Naive thymus-derived CD4-positive, alpha-beta T cell (primary cell): ENCODE data around the gene GNG7. TPM values are rescaled to one million over a fixed set of nuclear protein-coding genes. Genes with fewer than 3 reads are reported as not detected.

ENCODE experiments used
- ATAC-seq: fragments of 150-1000 bp; cut with Tn5 transposase; 2 replicates; pipeline ENCODE4 v1.10.0; 2021; ENCODE audit warnings: mild to moderate bottlenecking, moderate library complexity
- CTCF ChIA-PET: fragments of 350-600 bp; sonication (Branson Sonifier 250); formaldehyde crosslinking; loops from one replicate; lab custom pipeline; 2021; ENCODE audit warnings: antibody characterized with exemption; lab: Charles Lee
- POLR2A ChIA-PET: fragments of 350-600 bp; sonication (Branson Sonifier 250); formaldehyde crosslinking; loops from one replicate; lab custom pipeline; 2021; ENCODE audit warnings: antibody characterized with exemption, inconsistent platforms; lab: Charles Lee
- DNase-seq, 9 donors: peaks; one replicate each; pipeline versions ENCODE4 v3.0.0 to v3.0.0-alpha.2; 2020 to 2022; ENCODE audit warnings: mixed read lengths in 1 of 9
- H3K27ac ChIP-seq: one replicate; pipeline ENCODE4 v1.7.0; 2013; ENCODE audit warnings: mild to moderate bottlenecking, low read depth, low read length, moderate library complexity
- H3K27me3 ChIP-seq, 2 donors: one replicate each; pipeline ENCODE4 v1.7.0; 2013; ENCODE audit warnings: low read length in 2 of 2, mild to moderate bottlenecking in 2 of 2, moderate library complexity in 2 of 2; ENCODE audit not compliant: control insufficient read depth in 2 of 2, insufficient read depth in 2 of 2
- H3K36me3 ChIP-seq, 3 experiments: 1 replicate in 2 of 3; 2 replicates in 1 of 3; pipeline ENCODE4 v1.7.0; 2013; ENCODE audit warnings: low read length in 3 of 3, mild to moderate bottlenecking in 3 of 3, moderate library complexity in 1 of 3; ENCODE audit not compliant: insufficient read depth in 3 of 3, control insufficient read depth in 2 of 3
- H3K4me1 ChIP-seq, 2 donors: one replicate each; pipeline ENCODE4 v1.7.0; 2013; ENCODE audit warnings: low read length in 2 of 2, mild to moderate bottlenecking in 2 of 2, moderate library complexity in 1 of 2; ENCODE audit not compliant: control insufficient read depth in 2 of 2, insufficient read depth in 2 of 2
- H3K4me3 ChIP-seq: 2 replicates; pipeline ENCODE4 v1.7.0; 2013; ENCODE audit warnings: mild to moderate bottlenecking, low read length
- H3K9me3 ChIP-seq, 3 experiments: 1 replicate in 2 of 3; 2 replicates in 1 of 3; pipeline ENCODE4 v1.7.0; 2013; ENCODE audit warnings: low read length in 3 of 3; ENCODE audit not compliant: control insufficient read depth in 2 of 3
- H3K27ac Mint-ChIP-seq, 9 donors: one replicate each; pipeline ENCODE4 v1.8.0; 2020 to 2022; ENCODE audit warnings: mixed read lengths in 9 of 9, mild to moderate bottlenecking in 8 of 9, moderate library complexity in 5 of 9, inconsistent platforms in 2 of 9
- H3K27me3 Mint-ChIP-seq, 5 donors: one replicate each; pipeline ENCODE4 v1.8.0; 2021 to 2022; ENCODE audit warnings: mixed read lengths in 5 of 5, mild to moderate bottlenecking in 1 of 5
- H3K36me3 Mint-ChIP-seq, 5 donors: one replicate each; pipeline ENCODE4 v1.8.0; 2020 to 2022; ENCODE audit warnings: mixed read lengths in 5 of 5, mild to moderate bottlenecking in 3 of 5, inconsistent platforms in 1 of 5
- H3K4me1 Mint-ChIP-seq, 7 donors: one replicate each; pipeline ENCODE4 v1.8.0; 2020 to 2022; ENCODE audit warnings: mixed read lengths in 7 of 7, mild to moderate bottlenecking in 3 of 7, inconsistent platforms in 1 of 7
- H3K4me3 Mint-ChIP-seq, 10 donors: one replicate each; pipeline ENCODE4 v1.8.0; 2020 to 2022; ENCODE audit warnings: mild to moderate bottlenecking in 10 of 10, mixed read lengths in 10 of 10, moderate library complexity in 6 of 10, inconsistent platforms in 2 of 10
- H3K9me3 Mint-ChIP-seq, 11 donors: one replicate each; pipeline ENCODE4 v1.8.0; 2020 to 2022; ENCODE audit warnings: mixed read lengths in 11 of 11, mild to moderate bottlenecking in 4 of 11, inconsistent platforms in 1 of 11, moderate library complexity in 1 of 11
- intact Hi-C, 2 donors: fragments of 100-400 bp; cut with micrococcal nuclease; formaldehyde crosslinking; loops; one replicate each; pipeline ENCODE4 v1.15.1; 2023
- polyA plus RNA-seq, 2 donors: library from polyadenylated mRNA; unstranded; fragments of 300-500 nt; fragmentation: Illumina TruSeq; gene quantifications; one replicate each; pipeline ENCODE4 v1.2.3, GENCODE V29; 2021
- total RNA-seq, 6 experiments: library from RNA in 5 of 6; stranded (reverse) in 5 of 6; gene quantifications; 1 replicate in 5 of 6; 2 replicates in 1 of 6; pipeline ENCODE4 v1.2.3 and lab custom pipeline; 2021 to 2026

The GNG7 gene
- total and polyA plus RNA-seq, 7 experiments from 2014 or later = 0.31 to 6.8 (median 4.7) TPM

- peaks cover 6 to 11% of the 10 kb centered on the region in 2 donors for H3K4me1 ChIP-seq
- H3K9me3 ChIP-seq = no peaks in the 10 kb centered on the region
- CTCF ChIA-PET = interaction anchor here (0.6 kb wide), 1 partner anchor 82 kb away, joined by 3 read pairs; no protein-coding TSS in a partner anchor
- ATAC-seq (no peak), DNase-seq (no peak)
- Mint-ChIP-seq H3K36me3 (no peaks in the 10 kb centered on the region), H3K4me1 (peaks cover 0 to 31% (median 19%) of the 10 kb centered on the region in 7 donors), H3K9me3 (no peaks in the 10 kb centered on the region), H3K4me3 (no peak overlapping the region), H3K27ac (no peak overlapping the region), H3K27me3 (peaks cover 5 to 34% (median 9%) of the 10 kb centered on the region in 5 donors)
- no peaks in the 10 kb centered on the region for H3K27me3 ChIP-seq
- H3K4me3 ChIP-seq = no peak overlapping the region
- no peak overlapping the region for H3K27ac ChIP-seq
- intact Hi-C loops = loop anchor here in 1 of 2 donors (5.0 kb wide), 1 partner anchor 35 kb away; no protein-coding TSS in a partner anchor
- no peaks in the 10 kb centered on the region for H3K36me3 ChIP-seq
- POLR2A ChIA-PET = interaction anchor here (0.7 to 7.3 kb wide), 3 partner anchors 12 to 124 kb away, joined by 3 to 81 read pairs (median 3); partner anchors contain the start of gene GADD45B
Observed at GRCh38 chr19:2497186-2497585, 205.3 kb downstream of the GNG7 start.

- no peaks in the 10 kb centered on the region for H3K9me3 ChIP-seq
- H3K36me3 ChIP-seq = no peaks in the 10 kb centered on the region
- peak overlapping the region in 1 of 9 donors; percentile 29 for H3K27ac Mint-ChIP-seq
- ChIA-PET CTCF (interaction anchor here (0.6 kb wide), 1 partner anchor 11 kb away, joined by 3 read pairs; no protein-coding TSS in a partner anchor), POLR2A (interaction anchor here (1.2 to 7.3 kb wide), 2 partner anchors 9 to 19 kb away, joined by 4 to 81 read pairs; partner anchors contain the start of gene GADD45B)
- no peaks in the 10 kb centered on the region for H3K27me3 ChIP-seq
- H3K4me1 ChIP-seq = peaks cover 6 to 11% of the 10 kb centered on the region in 2 donors
- H3K27ac ChIP-seq = peak overlapping the region; percentile 69
- no peak for DNase-seq
- H3K9me3 Mint-ChIP-seq = no peaks in the 10 kb centered on the region
- peak overlapping the region; percentile 77 for H3K4me3 ChIP-seq
- peak overlapping the region; percentile 43 to 82 (median 64) for H3K4me3 Mint-ChIP-seq
- peaks cover 15 to 46% (median 17%) of the 10 kb centered on the region in 5 donors for H3K27me3 Mint-ChIP-seq
- ATAC-seq = no peak
- intact Hi-C loops = loop anchor here in 1 of 2 donors (5.0 kb wide), 1 partner anchor 37 kb away; no protein-coding TSS in a partner anchor
- peaks cover 0 to 33% (median 26%) of the 10 kb centered on the region in 7 donors for H3K4me1 Mint-ChIP-seq
- H3K36me3 Mint-ChIP-seq = no peaks in the 10 kb centered on the region
Observed at GRCh38 chr19:2495651-2496316, 206.7 kb downstream of the GNG7 start.

GRCh38 chr19:2495130-2495641 lies 207.3 kb downstream of the GNG7 start:
- Mint-ChIP-seq H3K4me1 (peaks cover 0 to 35% (median 26%) of the 10 kb centered on the region in 7 donors), H3K27ac (peak overlapping the region in 1 of 9 donors; percentile 19), H3K36me3 (no peaks in the 10 kb centered on the region), H3K27me3 (peaks cover 15 to 51% (median 20%) of the 10 kb centered on the region in 5 donors), H3K9me3 (no peaks in the 10 kb centered on the region), H3K4me3 (peak overlapping the region; percentile 47 to 87 (median 72))
- CTCF ChIA-PET = interaction anchor here (1.0 kb wide), 1 partner anchor 8 kb away, joined by 4 read pairs; no protein-coding TSS in a partner anchor
- Histone ChIP-seq H3K9me3 (no peaks in the 10 kb centered on the region), H3K4me3 (peak overlapping the region; percentile 77), H3K27ac (peak overlapping the region; percentile 69), H3K27me3 (no peaks in the 10 kb centered on the region), H3K36me3 (no peaks in the 10 kb centered on the region), H3K4me1 (peaks cover 6 to 11% of the 10 kb centered on the region in 2 donors)
- POLR2A ChIA-PET = interaction anchor here (1.2 to 7.3 kb wide), 3 partner anchors 8 to 18 kb away, joined by 4 to 81 read pairs (median 4); partner anchors contain the start of gene GADD45B
- intact Hi-C loops = loop anchor here in 1 of 2 donors (5.0 kb wide), 1 partner anchor 37 kb away; no protein-coding TSS in a partner anchor
- peak; percentile 75 for ATAC-seq
- peak in 1 of 9 donors; percentile 19 for DNase-seq

DNA sequence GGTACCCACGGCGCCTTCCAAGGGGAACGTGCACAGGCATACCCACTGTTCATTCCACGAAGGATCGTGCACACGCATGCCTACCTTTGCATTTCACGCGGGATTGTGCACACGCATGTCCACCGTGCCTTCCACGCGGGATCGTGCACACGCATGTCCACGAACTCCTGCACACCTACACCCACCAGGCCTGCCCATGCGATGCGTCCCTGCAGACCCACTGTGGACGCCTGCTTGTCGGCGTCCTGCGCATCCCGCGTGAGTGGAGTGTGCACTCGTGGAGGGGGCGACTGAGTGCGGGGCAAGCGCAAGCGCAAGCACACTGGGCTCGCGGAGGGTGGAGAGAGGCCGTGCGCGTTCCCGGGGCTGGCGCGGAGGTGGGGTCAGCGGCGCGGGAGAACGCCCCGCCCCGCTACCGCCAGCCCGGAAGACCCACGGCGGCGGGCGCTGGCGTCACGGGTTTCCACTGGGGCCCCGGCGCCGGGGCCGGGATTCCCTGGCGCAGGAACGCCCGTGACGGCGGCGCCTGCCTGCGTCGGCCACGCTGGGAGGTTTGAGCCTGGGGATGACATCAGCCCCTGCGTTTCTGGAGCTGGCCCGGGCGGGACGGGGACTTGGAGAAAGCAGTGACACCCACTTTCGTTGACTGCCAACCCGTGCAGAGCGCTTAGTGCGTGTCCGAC lies 207.9 kb downstream of the GNG7 start:
- ChIA-PET CTCF (interaction anchor here (1.0 kb wide), 1 partner anchor 9 kb away, joined by 4 read pairs; no protein-coding TSS in a partner anchor), POLR2A (interaction anchor here (1.2 to 7.3 kb wide), 3 partner anchors 9 to 17 kb away, joined by 4 to 81 read pairs (median 4); partner anchors contain the start of gene GADD45B)
- Mint-ChIP-seq H3K27me3 (peaks cover 20 to 52% (median 24%) of the 10 kb centered on the region in 5 donors), H3K4me3 (peak overlapping the region; percentile 67 to 87 (median 77)), H3K9me3 (no peaks in the 10 kb centered on the region), H3K27ac (peak overlapping the region in 4 of 9 donors; percentile 19 to 65 (median 43)), H3K4me1 (peaks cover 4 to 38% (median 30%) of the 10 kb centered on the region in 7 donors), H3K36me3 (no peaks in the 10 kb centered on the region)
- peak; percentile 73 for ATAC-seq
- peak overlapping the region; percentile 69 for H3K27ac ChIP-seq
- H3K36me3 ChIP-seq = no peaks in the 10 kb centered on the region
- H3K9me3 ChIP-seq = no peaks in the 10 kb centered on the region
- peak in 8 of 9 donors; percentile 22 to 75 (median 33) for DNase-seq
- H3K27me3 ChIP-seq = peaks cover 2 to 4% of the 10 kb centered on the region in 2 donors
- intact Hi-C loops = loop anchor here (1.0 to 5.0 kb wide), 2 partner anchors 16 to 38 kb away; no protein-coding TSS in a partner anchor
- peaks cover 7 to 14% of the 10 kb centered on the region in 2 donors for H3K4me1 ChIP-seq
- H3K4me3 ChIP-seq = peak overlapping the region; percentile 77

DNA sequence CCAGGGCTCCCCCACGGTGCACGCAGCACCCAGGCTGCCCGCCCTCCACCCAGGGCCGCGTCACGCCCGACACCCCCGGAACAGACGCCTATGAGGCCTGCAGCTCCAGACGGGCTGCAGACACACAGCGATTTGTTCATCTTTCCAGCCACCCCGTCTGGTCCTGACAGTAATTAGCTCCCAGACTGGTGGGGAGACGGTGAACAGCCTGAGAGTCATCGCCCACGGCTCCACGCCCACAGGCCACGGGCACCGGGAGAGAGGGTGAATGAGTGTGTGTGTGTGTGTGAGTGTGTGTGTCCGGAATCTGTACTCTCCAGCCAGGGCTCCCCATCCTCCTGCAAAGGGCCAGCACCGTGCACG lies 208.4 kb downstream of the GNG7 start:
- peaks cover 20 to 52% (median 27%) of the 10 kb centered on the region in 5 donors for H3K27me3 Mint-ChIP-seq
- intact Hi-C loops = loop anchor here in 1 of 2 donors (1.0 kb wide), 1 partner anchor 16 kb away; no protein-coding TSS in a partner anchor
- H3K4me3 Mint-ChIP-seq = peak overlapping the region; percentile 67 to 87 (median 77)
- CTCF ChIA-PET = no interaction called here
- Histone ChIP-seq H3K9me3 (no peaks in the 10 kb centered on the region), H3K36me3 (no peaks in the 10 kb centered on the region), H3K4me3 (peak overlapping the region; percentile 77), H3K4me1 (peaks cover 9 to 18% of the 10 kb centered on the region in 2 donors), H3K27me3 (peaks cover 4 to 8% of the 10 kb centered on the region in 2 donors), H3K27ac (no peak overlapping the region)
- H3K27ac Mint-ChIP-seq = peak overlapping the region in 3 of 9 donors; percentile 38 to 65 (median 48)
- no peak for DNase-seq
- no peaks in the 10 kb centered on the region for H3K36me3 Mint-ChIP-seq
- H3K9me3 Mint-ChIP-seq = no peaks in the 10 kb centered on the region
- POLR2A ChIA-PET = interaction anchor here (1.4 to 7.3 kb wide), 2 partner anchors 9 to 17 kb away, joined by 4 to 81 read pairs; partner anchors contain the start of gene GADD45B
- peaks cover 6 to 39% (median 33%) of the 10 kb centered on the region in 7 donors for H3K4me1 Mint-ChIP-seq
- peak; percentile 1 for ATAC-seq
